Calu3 (cell line): ENCODE measurements around the gene GRIP1. TPM values are rescaled to one million over a fixed set of nuclear protein-coding genes. Genes with fewer than 3 reads are reported as not detected.

Source experiments
- BruUV-seq: library from RNA; stranded (reverse); fragments of 400-500 nt; replicated peaks from 2 replicates; lab custom pipeline; 2021; lab: Mats Ljungman, UMichigan
- CTCF ChIA-PET: fragments of 300-600 bp; sonication (Branson Sonifier 250); formaldehyde crosslinking; loops from one replicate; lab custom pipeline; 2022; ENCODE audit warnings: antibody characterized with exemption; lab: Charles Lee
- DNase-seq: peaks from one replicate; pipeline ENCODE4 v3.0.0; 2022
- H3K27ac Mint-ChIP-seq: one replicate; pipeline ENCODE4 v1.8.0; 2022; ENCODE audit warnings: mixed read lengths; ENCODE audit not compliant: unreplicated experiment
- H3K27me3 Mint-ChIP-seq: one replicate; pipeline ENCODE4 v1.8.0; 2022; ENCODE audit warnings: mixed read lengths; ENCODE audit not compliant: unreplicated experiment
- H3K36me3 Mint-ChIP-seq: one replicate; pipeline ENCODE4 v1.8.0; 2022; ENCODE audit warnings: mild to moderate bottlenecking, moderate library complexity, mixed read lengths; ENCODE audit not compliant: insufficient read depth, unreplicated experiment
- H3K4me1 Mint-ChIP-seq: one replicate; pipeline ENCODE4 v1.8.0; 2022; ENCODE audit warnings: mild to moderate bottlenecking, low read depth, mixed read lengths; ENCODE audit not compliant: unreplicated experiment
- H3K4me3 Mint-ChIP-seq: one replicate; pipeline ENCODE4 v1.8.0; 2022; ENCODE audit warnings: mild to moderate bottlenecking, low read depth, moderate library complexity, mixed read lengths; ENCODE audit not compliant: unreplicated experiment
- H3K9me3 Mint-ChIP-seq: one replicate; pipeline ENCODE4 v1.8.0; 2022; ENCODE audit warnings: low read depth, mixed read lengths; ENCODE audit not compliant: unreplicated experiment
- CTCF ChIP-seq: fragments of 200-600 bp; IDR thresholded peaks from one replicate; pipeline ENCODE4 v1.8.0; 2022; ENCODE audit warnings: antibody characterized with exemption; ENCODE audit not compliant: unreplicated experiment
- intact Hi-C: fragments of 100-400 bp; cut with micrococcal nuclease; formaldehyde crosslinking; loops from one replicate; pipeline ENCODE4 v1.10.0; 2022; ENCODE audit not compliant: unreplicated experiment
- total RNA-seq: library from RNA; stranded (reverse); gene quantifications from 2 replicates; pipeline ENCODE4 v1.2.3, GENCODE V29; 2022

Gene GRIP1
- total RNA-seq, 1 experiment from 2014 or later, result 47.4 TPM

DNA sequence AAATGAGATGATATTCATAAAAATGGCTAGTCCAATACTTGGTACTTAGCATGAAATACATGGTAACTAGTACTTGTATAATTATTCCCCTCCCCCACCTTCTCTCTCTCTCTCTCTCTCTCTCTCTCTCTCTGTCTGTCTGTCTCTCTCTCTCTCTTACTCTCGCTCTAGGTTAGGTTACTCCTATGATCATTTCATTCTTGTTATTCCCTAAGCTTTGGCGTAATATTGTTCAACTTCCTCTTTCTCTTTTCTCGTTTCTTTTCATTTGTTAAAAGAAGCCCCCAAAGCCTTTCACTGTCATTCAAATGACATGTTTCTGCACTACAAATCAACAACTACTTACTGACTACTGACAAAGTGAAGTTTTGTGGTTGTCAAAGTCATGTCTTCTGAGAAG, 89.8 kb downstream of the GRIP1 start:
- no peaks in the 10 kb centered on the region for H3K9me3 Mint-ChIP-seq
- BruUV-seq, result no TSS peak
- H3K4me3 Mint-ChIP-seq, result no peak overlapping the region
- H3K27me3 Mint-ChIP-seq, result no peaks in the 10 kb centered on the region
- no peaks in the 10 kb centered on the region for H3K4me1 Mint-ChIP-seq
- no peaks in the 10 kb centered on the region for H3K36me3 Mint-ChIP-seq
- intact Hi-C loops, result no loop called here
- DNase-seq, result no peak
- no peak overlapping the region for H3K27ac Mint-ChIP-seq
- no peak for TF ChIP-seq CTCF
- CTCF ChIA-PET, result no interaction called here

GRCh38 chr12:66587912-66588311, 91.0 kb downstream of the GRIP1 start:
- no peaks in the 10 kb centered on the region for H3K36me3 Mint-ChIP-seq
- H3K9me3 Mint-ChIP-seq, result no peaks in the 10 kb centered on the region
- intact Hi-C loops, result no loop called here
- DNase-seq, result no peak
- no peaks in the 10 kb centered on the region for H3K4me1 Mint-ChIP-seq
- no peak for TF ChIP-seq CTCF
- H3K4me3 Mint-ChIP-seq, result no peak overlapping the region
- no peak overlapping the region for H3K27ac Mint-ChIP-seq
- CTCF ChIA-PET, result no interaction called here
- no TSS peak for BruUV-seq
- no peaks in the 10 kb centered on the region for H3K27me3 Mint-ChIP-seq

GRCh38 chr12:66584673-66585072, 94.2 kb downstream of the GRIP1 start:
- TF ChIP-seq CTCF, result no peak
- H3K9me3 Mint-ChIP-seq, result no peaks in the 10 kb centered on the region
- BruUV-seq, result no TSS peak
- H3K4me1 Mint-ChIP-seq, result no peaks in the 10 kb centered on the region
- H3K27ac Mint-ChIP-seq, result no peak overlapping the region
- CTCF ChIA-PET, result no interaction called here
- no peaks in the 10 kb centered on the region for H3K36me3 Mint-ChIP-seq
- no peaks in the 10 kb centered on the region for H3K27me3 Mint-ChIP-seq
- no peak for DNase-seq
- H3K4me3 Mint-ChIP-seq, result no peak overlapping the region
- intact Hi-C loops, result no loop called here

DNA sequence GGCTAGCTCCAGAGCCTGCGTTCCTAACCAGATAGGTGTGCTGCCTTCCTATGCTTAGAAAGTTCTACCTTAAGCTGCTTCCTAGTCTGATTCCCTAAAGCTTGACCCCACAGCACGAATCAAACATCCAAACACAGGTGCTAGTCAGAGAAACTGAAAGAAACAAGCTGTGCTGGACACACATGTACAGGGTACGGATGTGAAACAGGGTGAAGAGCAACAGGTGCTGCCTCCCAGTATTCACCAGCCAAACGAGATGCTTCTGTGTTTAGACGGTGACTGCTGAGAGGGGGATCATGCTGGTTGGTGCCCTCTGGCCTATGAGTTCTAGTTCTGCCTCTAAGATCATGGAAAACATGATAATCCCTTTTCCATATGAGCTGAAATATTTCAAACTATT, 105.3 kb downstream of the GRIP1 start:
- Mint-ChIP-seq H3K4me3 (no peak overlapping the region), H3K36me3 (no peaks in the 10 kb centered on the region), H3K27ac (no peak overlapping the region), H3K27me3 (no peaks in the 10 kb centered on the region), H3K4me1 (no peaks in the 10 kb centered on the region), H3K9me3 (no peaks in the 10 kb centered on the region)
- BruUV-seq, result no TSS peak
- CTCF ChIA-PET, result interaction anchor here (0.6 kb wide), 1 partner anchor 82 kb away, joined by 3 read pairs; no protein-coding TSS in a partner anchor
- no peak for DNase-seq
- intact Hi-C loops, result no loop called here
- TF ChIP-seq CTCF, result no peak
